OCI-LY3 (cell line): ENCODE results near the gene GTF3C5.
"Not testable (repeated sequence)": the region's sequence is repeated elsewhere in the genome, so short reads cannot be mapped to it uniquely, and the experiment has no call there.

Experiments
- H2AFZ ChIP-seq: fragments of 200-600, 300-600 bp; shearing (Covaris generic); 2 replicates; pipeline ENCODE4 v1.6.0; 2014; ENCODE audit warnings: antibody characterized with exemption, low read depth, low read length
- H3K27ac ChIP-seq: fragments of 200-600, 300-600 bp; sonication (generic); 2 replicates; pipeline ENCODE4 v1.5.1; 2014; ENCODE audit warnings: mild to moderate bottlenecking, low read length, moderate library complexity, mixed read lengths
- H3K27me3 ChIP-seq: fragments of 200-600, 300-600 bp; sonication (generic); 2 replicates; pipeline ENCODE4 v1.6.1; 2014; ENCODE audit warnings: low read depth, low read length, mixed read lengths
- H3K36me3 ChIP-seq: fragments of 200-600, 300-600 bp; sonication (generic); replicated peaks from 2 replicates; pipeline ENCODE3; 2014; ENCODE audit warnings: low read depth, low read length, mixed read lengths
- H3K4me1 ChIP-seq: fragments of 300-600, 200-600 bp; sonication (generic); 2 replicates; pipeline ENCODE4 v1.6.1; 2014; ENCODE audit warnings: low read length, mixed read lengths
- H3K4me2 ChIP-seq: fragments of 200-600, 300-600 bp; sonication (generic); 2 replicates; pipeline ENCODE4 v1.6.1; 2014; ENCODE audit warnings: low read length, mixed read lengths
- H3K4me3 ChIP-seq: fragments of 300-600, 200-600 bp; sonication (generic); 2 replicates; pipeline ENCODE4 v1.5.1; 2014; ENCODE audit warnings: antibody characterized with exemption, mild to moderate bottlenecking, low read length, moderate library complexity
- H3K79me2 ChIP-seq: fragments of 300-600, 200-600 bp; shearing (Covaris generic); 2 replicates; pipeline ENCODE4 v1.6.1; 2014; ENCODE audit warnings: mild to moderate bottlenecking, low read length, mixed read lengths
- H3K9ac ChIP-seq: fragments of 300-600, 200-600 bp; shearing (Covaris generic); 2 replicates; pipeline ENCODE4 v1.6.0; 2014; ENCODE audit warnings: mild to moderate bottlenecking, low read length, moderate library complexity
- H3K9me3 ChIP-seq: fragments of 200-600, 300-600 bp; shearing (Covaris generic); 2 replicates; pipeline ENCODE4 v1.6.1; 2014; ENCODE audit warnings: low read length, mixed read lengths; ENCODE audit not compliant: insufficient read depth
- H4K20me1 ChIP-seq: fragments of 200-600, 300-600 bp; sonication (generic); 2 replicates; pipeline ENCODE4 v1.6.1; 2016; ENCODE audit warnings: low read length, mixed read lengths; ENCODE audit not compliant: insufficient read depth
- CTCF ChIP-seq: fragments of 200-600, 300-600 bp; sonication (generic); IDR thresholded peaks from 2 replicates; pipeline ENCODE4 v1.5.1; 2014; ENCODE audit warnings: antibody characterized with exemption, low read length, low read depth
- EZH2phosphoT487 ChIP-seq: fragments of 200-600 bp; shearing (Covaris generic); IDR thresholded peaks from 2 replicates; pipeline ENCODE4 v1.6.1; 2018; ENCODE audit warnings: antibody characterized with exemption, mixed run types, low read depth

Gene GTF3C5

GRCh38 chr9:132986640-132987620 lies 43.9 kb upstream of the GTF3C5 start:
- TF ChIP-seq CTCF, result no peak
- no peak for TF ChIP-seq EZH2phosphoT487
- Histone ChIP-seq H3K36me3 (no peaks in the 10 kb centered on the region), H3K27ac (no peak overlapping the region), H3K4me2 (no peak overlapping the region), H3K9me3 (no peaks in the 10 kb centered on the region), H3K4me1 (peaks cover 11% of the 10 kb centered on the region), H3K9ac (no peak overlapping the region), H2AFZ (no peak overlapping the region), H3K79me2 (no peaks in the 10 kb centered on the region), H3K27me3 (peaks cover 13% of the 10 kb centered on the region), H3K4me3 (no peak overlapping the region), H4K20me1 (no peaks in the 10 kb centered on the region)

GRCh38 chr9:132988244-132989013 lies 42.4 kb upstream of the GTF3C5 start:
- Histone ChIP-seq H3K36me3 (no peaks in the 10 kb centered on the region), H2AFZ (no peak overlapping the region), H3K4me2 (no peak overlapping the region), H3K4me3 (no peak overlapping the region), H3K27me3 (peaks cover 24% of the 10 kb centered on the region), H4K20me1 (no peaks in the 10 kb centered on the region), H3K9me3 (no peaks in the 10 kb centered on the region), H3K27ac (no peak overlapping the region), H3K9ac (no peak overlapping the region), H3K79me2 (no peaks in the 10 kb centered on the region), H3K4me1 (no peaks in the 10 kb centered on the region)
- TF ChIP-seq EZH2phosphoT487, result no peak
- TF ChIP-seq CTCF, result no peak

- Histone ChIP-seq H2AFZ (no peak overlapping the region), H3K4me1 (no peaks in the 10 kb centered on the region), H3K79me2 (no peaks in the 10 kb centered on the region), H3K27me3 (peaks cover 26% of the 10 kb centered on the region), H3K4me3 (no peak overlapping the region), H3K27ac (no peak overlapping the region), H3K9ac (no peak overlapping the region), H4K20me1 (no peaks in the 10 kb centered on the region), H3K4me2 (no peak overlapping the region), H3K9me3 (no peaks in the 10 kb centered on the region), H3K36me3 (no peaks in the 10 kb centered on the region)
- no peak for TF ChIP-seq CTCF
- TF ChIP-seq EZH2phosphoT487, result no peak
Measured at GRCh38 chr9:132989014-132989310, 41.8 kb upstream of the GTF3C5 start.

GRCh38 chr9:132989414-132989996 lies 41.3 kb upstream of the GTF3C5 start:
- H3K79me2 ChIP-seq, result no peaks in the 10 kb centered on the region
- no peaks in the 10 kb centered on the region for H3K4me1 ChIP-seq
- H3K9me3 ChIP-seq, result no peaks in the 10 kb centered on the region
- H3K4me2 ChIP-seq, result no peak overlapping the region
- no peak overlapping the region for H3K4me3 ChIP-seq
- H4K20me1 ChIP-seq, result no peaks in the 10 kb centered on the region
- no peak overlapping the region for H2AFZ ChIP-seq
- no peak for TF ChIP-seq EZH2phosphoT487
- TF ChIP-seq CTCF, result no peak
- H3K27me3 ChIP-seq, result peaks cover 31% of the 10 kb centered on the region
- no peak overlapping the region for H3K9ac ChIP-seq
- H3K36me3 ChIP-seq, result no peaks in the 10 kb centered on the region
- H3K27ac ChIP-seq, result no peak overlapping the region

GRCh38 chr9:132989998-132990557 lies 40.7 kb upstream of the GTF3C5 start:
- H4K20me1 ChIP-seq, result not testable (repeated sequence)

More at GRCh38 chr9:132989998-132990557, 40.7 kb upstream of the GTF3C5 start:
- H3K4me3 ChIP-seq, H3K27ac ChIP-seq, H3K79me2 ChIP-seq, H3K4me1 ChIP-seq, H3K9me3 ChIP-seq, H2AFZ ChIP-seq, H3K4me2 ChIP-seq, H3K9ac ChIP-seq, H3K36me3 ChIP-seq: not testable (repeated sequence)
- peaks cover 37% of the 10 kb centered on the region for H3K27me3 ChIP-seq
